Embryonic facial prominence (tissue), 1 donor: Measurements from ENCODE around the gene NUP62.

Source experiments
- DNase-seq: peaks from one replicate; pipeline ENCODE4 v3.0.0-alpha.2; 2016; ENCODE audit errors: extremely low spot score

Gene NUP62

GRCh38 chr19:49896863-49897621 lies 32.3 kb downstream of the NUP62 start, which contains the start of gene IL4I1:
TSS of gene IL4I1 (minus strand) at chr19:49896887. CDS start at chr19:49896160, 727 bp downstream.
- no peak for DNase-seq

GRCh38 chr19:49895566-49896297 lies 33.6 kb downstream of the NUP62 start:
- no peak for DNase-seq

- no peak for DNase-seq
Measured at GRCh38 chr19:49894879-49895565, 34.3 kb downstream of the NUP62 start.

- no peak for DNase-seq
Measured at GRCh38 chr19:49894011-49894664, 35.2 kb downstream of the NUP62 start.

- DNase-seq, result no peak
Measured at GRCh38 chr19:49892716-49893115, 36.6 kb downstream of the NUP62 start.

- no peak for DNase-seq
Measured at GRCh38 chr19:49891393-49891792, 37.9 kb downstream of the NUP62 start.

GRCh38 chr19:49890349-49891311 lies 38.7 kb downstream of the NUP62 start:
- no peak for DNase-seq

- no peak for DNase-seq
Measured at GRCh38 chr19:49889687-49890348, 39.5 kb downstream of the NUP62 start.

- no peak for DNase-seq
Measured at GRCh38 chr19:49889038-49889686, 40.1 kb downstream of the NUP62 start.

GRCh38 chr19:49888510-49888824 lies 40.8 kb downstream of the NUP62 start:
- DNase-seq, result no peak

- no peak for DNase-seq
Measured at GRCh38 chr19:49887665-49888509, 41.4 kb downstream of the NUP62 start.

- DNase-seq, result no peak
Measured at GRCh38 chr19:49887037-49887664, 42.2 kb downstream of the NUP62 start.

GRCh38 chr19:49884760-49885159 lies 44.5 kb downstream of the NUP62 start:
- DNase-seq, result no peak

- DNase-seq, result no peak
Measured at GRCh38 chr19:49884109-49884508, 45.2 kb downstream of the NUP62 start.

GRCh38 chr19:49883094-49883493 lies 46.2 kb downstream of the NUP62 start:
- no peak for DNase-seq

- DNase-seq, result no peak
Measured at GRCh38 chr19:49882643-49883042, 46.7 kb downstream of the NUP62 start.

- no peak for DNase-seq
Measured at GRCh38 chr19:49881672-49882394, 47.5 kb downstream of the NUP62 start.

- DNase-seq, result no peak
Measured at GRCh38 chr19:49881186-49881585, 48.1 kb downstream of the NUP62 start.
